ENCODE measurements around the gene BRME1. TPM values are rescaled to one million over a fixed set of nuclear protein-coding genes. Genes with fewer than 3 reads are reported as not detected.

Gene BRME1
- total and polyA plus RNA-seq, 2 of the 13 experiments (the other 11 are each of a cell fraction or from before 2014, with no cell fraction given), result 0.74 to 1.5 TPM

DNA sequence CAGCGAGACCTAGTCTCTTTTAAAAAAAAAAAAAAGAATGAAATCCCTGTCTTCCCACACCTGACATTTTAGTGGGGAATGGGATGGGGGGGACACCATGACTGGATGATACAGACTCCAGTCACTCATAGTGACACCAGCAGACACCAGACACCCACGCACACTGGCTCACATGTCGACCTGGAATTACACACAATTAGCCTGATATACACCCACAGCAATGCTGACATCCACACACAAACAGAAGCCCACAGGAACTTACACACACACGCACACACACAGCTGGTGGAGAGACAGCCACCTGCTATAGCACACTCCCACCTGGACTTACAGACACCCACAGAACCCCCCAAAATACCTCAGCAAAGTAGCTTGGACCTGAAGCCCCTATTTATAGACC lies 37.3 kb downstream of the BRME1 start (continued):
- TF ChIP-seq, protein P1, sequence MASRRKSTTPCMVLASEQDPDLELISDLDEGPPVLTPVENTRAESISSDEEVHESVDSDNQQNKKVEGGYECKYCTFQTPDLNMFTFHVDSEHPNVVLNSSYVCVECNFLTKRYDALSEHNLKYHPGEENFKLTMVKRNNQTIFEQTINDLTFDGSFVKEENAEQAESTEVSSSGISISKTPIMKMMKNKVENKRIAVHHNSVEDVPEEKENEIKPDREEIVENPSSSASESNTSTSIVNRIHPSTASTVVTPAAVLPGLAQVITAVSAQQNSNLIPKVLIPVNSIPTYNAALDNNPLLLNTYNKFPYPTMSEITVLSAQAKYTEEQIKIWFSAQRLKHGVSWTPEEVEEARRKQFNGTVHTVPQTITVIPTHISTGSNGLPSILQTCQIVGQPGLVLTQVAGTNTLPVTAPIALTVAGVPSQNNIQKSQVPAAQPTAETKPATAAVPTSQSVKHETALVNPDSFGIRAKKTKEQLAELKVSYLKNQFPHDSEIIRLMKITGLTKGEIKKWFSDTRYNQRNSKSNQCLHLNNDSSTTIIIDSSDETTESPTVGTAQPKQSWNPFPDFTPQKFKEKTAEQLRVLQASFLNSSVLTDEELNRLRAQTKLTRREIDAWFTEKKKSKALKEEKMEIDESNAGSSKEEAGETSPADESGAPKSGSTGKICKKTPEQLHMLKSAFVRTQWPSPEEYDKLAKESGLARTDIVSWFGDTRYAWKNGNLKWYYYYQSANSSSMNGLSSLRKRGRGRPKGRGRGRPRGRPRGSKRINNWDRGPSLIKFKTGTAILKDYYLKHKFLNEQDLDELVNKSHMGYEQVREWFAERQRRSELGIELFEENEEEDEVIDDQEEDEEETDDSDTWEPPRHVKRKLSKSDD (CRISPR knock-in tag; IDR thresholded peaks at IDR 0.05; ENCODE audit: low read depth), result no peak
- TF ChIP-seq RNF219 (CRISPR knock-in tag; IDR thresholded peaks at IDR 0.05), result no peak
- TF ChIP-seq PLRG1 (conservative IDR thresholded peaks at IDR 0.05), result no peak
- no peak for TF ChIP-seq TGIF2 (CRISPR knock-in tag; IDR thresholded peaks at IDR 0.05)
- TF ChIP-seq ZNF329 (CRISPR knock-in tag; IDR thresholded peaks at IDR 0.05; ENCODE audit: low read depth), result no peak
- TF ChIP-seq KAT2B (IDR thresholded peaks at IDR 0.05; ENCODE audit: borderline replicate concordance, low read depth, low read length), result no peak
- no peak for TF ChIP-seq ZIK1 (CRISPR knock-in tag; IDR thresholded peaks at IDR 0.05; ENCODE audit: borderline replicate concordance, low read depth)
- no peak for TF ChIP-seq ZNF746 (CRISPR knock-in tag; IDR thresholded peaks at IDR 0.05)
- no peak for TF ChIP-seq ZNF251 (CRISPR knock-in tag; IDR thresholded peaks at IDR 0.05)
- TF ChIP-seq ZNF687 (CRISPR knock-in tag; IDR thresholded peaks at IDR 0.05), result no peak
- no peak for TF ChIP-seq ZNF468 (CRISPR knock-in tag; IDR thresholded peaks at IDR 0.05)
- TF ChIP-seq SNRNP70 (IDR thresholded peaks at IDR 0.05; ENCODE audit: low read depth, low read length), result no peak
- TF ChIP-seq PHF20 (CRISPR knock-in tag; IDR thresholded peaks at IDR 0.05), result no peak
- TF ChIP-seq DNMT1 (CRISPR knock-in tag; IDR thresholded peaks at IDR 0.05), result no peak
- TF ChIP-seq ZSCAN30 (CRISPR knock-in tag; IDR thresholded peaks at IDR 0.05), result no peak
